ENCODE results near the gene PLXNA4. TPM values are rescaled to one million over a fixed set of nuclear protein-coding genes. Genes with fewer than 3 reads are reported as not detected.

Gene PLXNA4
- total RNA-seq, 1 experiment from 2014 or later: 1.0 TPM

GRCh38 chr7:132516042-132516840 lies 60.0 kb downstream of the PLXNA4 start:
- peaks cover 53% of the 10 kb centered on the region for H3K27me3 ChIP-seq (ENCODE audit: insufficient read depth, low read depth)

GRCh38 chr7:132515181-132515580 lies 61.1 kb downstream of the PLXNA4 start:
- H3K79me2 ChIP-seq (ENCODE audit: low read depth): no peaks in the 10 kb centered on the region
- H3K4me2 ChIP-seq: no peak overlapping the region
- POLR2A ChIA-PET (ENCODE audit: unreplicated experiment): no interaction called here
- H4K20me1 ChIP-seq (ENCODE audit: insufficient read depth): no peaks in the 10 kb centered on the region
- intact Hi-C loops (cut with micrococcal nuclease; ENCODE audit: unreplicated experiment): no loop called here
- H3K36me3 ChIP-seq (ENCODE audit: low read depth): no peaks in the 10 kb centered on the region
- H2AFZ ChIP-seq: no peak overlapping the region
- BruUV-seq (replicated peaks): no TSS peak
- CTCF ChIA-PET: no interaction called here
- no peaks in the 10 kb centered on the region for H3F3A ChIP-seq (ENCODE audit: insufficient read depth, low read depth)
- no peaks in the 10 kb centered on the region for H3K4me1 ChIP-seq (replicated peaks; ENCODE audit: insufficient read depth)
- H3K27ac ChIP-seq: no peak overlapping the region
- no peak overlapping the region for H3K4me3 ChIP-seq
- peaks cover 61% of the 10 kb centered on the region for H3K27me3 ChIP-seq (ENCODE audit: insufficient read depth, low read depth)
- no peaks in the 10 kb centered on the region for H3K9me2 ChIP-seq (ENCODE audit: insufficient read depth)
- TF ChIP-seq CTCF (conservative IDR thresholded peaks at IDR 0.05) (no peak), EZH2 (IDR thresholded peaks at IDR 0.05; ENCODE audit: low read depth) (no peak)
- no peak for DNase-seq
- no peaks in the 10 kb centered on the region for H3K9me3 ChIP-seq (ENCODE audit: insufficient read depth, low read depth)

More at GRCh38 chr7:132516042-132516840, 60.0 kb downstream of the PLXNA4 start:
- H3K4me1 ChIP-seq (replicated peaks; ENCODE audit: insufficient read depth): no peaks in the 10 kb centered on the region
- ChIA-PET CTCF (no interaction called here), POLR2A (ENCODE audit: unreplicated experiment) (interaction anchor here (0.5 kb wide), 1 partner anchor 36 kb away, joined by 3 read pairs; no protein-coding TSS in a partner anchor)
- no peak for DNase-seq
- H2AFZ ChIP-seq: no peak overlapping the region
- no peak overlapping the region for H3K27ac ChIP-seq
- H3K4me2 ChIP-seq: no peak overlapping the region
- H3K79me2 ChIP-seq (ENCODE audit: low read depth): no peaks in the 10 kb centered on the region
- H3K9me2 ChIP-seq (ENCODE audit: insufficient read depth): no peaks in the 10 kb centered on the region
- H3F3A ChIP-seq (ENCODE audit: insufficient read depth, low read depth): no peaks in the 10 kb centered on the region
- no TSS peak for BruUV-seq (replicated peaks)
- intact Hi-C loops (cut with micrococcal nuclease; ENCODE audit: unreplicated experiment): no loop called here
- TF ChIP-seq CTCF (conservative IDR thresholded peaks at IDR 0.05) (no peak), EZH2 (IDR thresholded peaks at IDR 0.05; ENCODE audit: low read depth) (no peak)
- no peaks in the 10 kb centered on the region for H3K36me3 ChIP-seq (ENCODE audit: low read depth)
- no peaks in the 10 kb centered on the region for H4K20me1 ChIP-seq (ENCODE audit: insufficient read depth)
- no peaks in the 10 kb centered on the region for H3K9me3 ChIP-seq (ENCODE audit: insufficient read depth, low read depth)
- H3K4me3 ChIP-seq: no peak overlapping the region

GRCh38 chr7:132514430-132514829 lies 61.8 kb downstream of the PLXNA4 start:
- Histone ChIP-seq H3K27ac (no peak overlapping the region), H3K9me2 (ENCODE audit: insufficient read depth) (no peaks in the 10 kb centered on the region), H3K79me2 (ENCODE audit: low read depth) (no peaks in the 10 kb centered on the region), H3K36me3 (ENCODE audit: low read depth) (no peaks in the 10 kb centered on the region), H3K4me2 (no peak overlapping the region), H3F3A (ENCODE audit: insufficient read depth, low read depth) (no peaks in the 10 kb centered on the region), H3K4me3 (no peak overlapping the region), H2AFZ (no peak overlapping the region), H4K20me1 (ENCODE audit: insufficient read depth) (no peaks in the 10 kb centered on the region), H3K9me3 (ENCODE audit: insufficient read depth, low read depth) (no peaks in the 10 kb centered on the region), H3K4me1 (replicated peaks; ENCODE audit: insufficient read depth) (no peaks in the 10 kb centered on the region), H3K27me3 (ENCODE audit: insufficient read depth, low read depth) (peaks cover 68% of the 10 kb centered on the region)
- POLR2A ChIA-PET (ENCODE audit: unreplicated experiment): no interaction called here
- TF ChIP-seq CTCF (conservative IDR thresholded peaks at IDR 0.05) (no peak), EZH2 (IDR thresholded peaks at IDR 0.05; ENCODE audit: low read depth) (no peak)
- no peak for DNase-seq
- BruUV-seq (replicated peaks): no TSS peak
- intact Hi-C loops (cut with micrococcal nuclease; ENCODE audit: unreplicated experiment): no loop called here
- CTCF ChIA-PET: no interaction called here

All from PC-9 (cell line).